C1 segment of cervical spinal cord (tissue), 14 donors: ENCODE measurements around the gene PRKG1.

Experiments
- DNase-seq, 14 donors: peaks; one replicate each; lab custom pipeline; 2025; lab: John Stamatoyannopoulos, UW

PRKG1 gene

GRCh38 chr10:52250510-52250909 is 1176.2 kb downstream of the PRKG1 start:
- no peak for DNase-seq

DNA sequence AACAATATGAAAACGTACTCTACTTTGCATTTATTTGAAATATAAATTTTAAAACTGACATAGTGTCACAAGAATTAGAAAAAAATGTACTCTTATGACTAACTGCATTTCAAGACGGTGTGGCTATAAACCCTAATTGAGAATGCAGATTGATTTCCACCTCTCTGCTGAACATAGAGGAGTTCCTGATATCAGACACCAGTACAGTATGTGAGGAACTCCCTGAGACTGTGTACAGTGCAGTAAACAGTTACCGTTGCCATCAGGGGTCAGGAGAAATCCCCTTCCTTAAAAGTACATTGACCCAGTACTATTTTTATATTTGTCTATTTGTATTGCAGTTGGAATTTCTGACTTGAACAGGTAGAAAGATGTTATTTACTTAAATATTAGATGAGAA is 1178.0 kb downstream of the PRKG1 start:
- no peak for DNase-seq

GRCh38 chr10:52256832-52257691 is 1182.8 kb downstream of the PRKG1 start:
- DNase-seq, result no peak

GRCh38 chr10:52257692-52258075 is 1183.4 kb downstream of the PRKG1 start:
- DNase-seq, result no peak

- no peak for DNase-seq
Observed at GRCh38 chr10:52258799-52259425, 1184.6 kb downstream of the PRKG1 start.

GRCh38 chr10:52259426-52259812 is 1185.1 kb downstream of the PRKG1 start:
- no peak for DNase-seq

GRCh38 chr10:52261362-52261761 is 1187.1 kb downstream of the PRKG1 start:
- no peak for DNase-seq

- no peak for DNase-seq
Observed at GRCh38 chr10:52265131-52265926, 1191.0 kb downstream of the PRKG1 start.

- DNase-seq, result no peak
Observed at GRCh38 chr10:52266858-52267257, 1192.6 kb downstream of the PRKG1 start.

GRCh38 chr10:52268790-52269189 is 1194.5 kb downstream of the PRKG1 start:
- DNase-seq, result no peak

DNA sequence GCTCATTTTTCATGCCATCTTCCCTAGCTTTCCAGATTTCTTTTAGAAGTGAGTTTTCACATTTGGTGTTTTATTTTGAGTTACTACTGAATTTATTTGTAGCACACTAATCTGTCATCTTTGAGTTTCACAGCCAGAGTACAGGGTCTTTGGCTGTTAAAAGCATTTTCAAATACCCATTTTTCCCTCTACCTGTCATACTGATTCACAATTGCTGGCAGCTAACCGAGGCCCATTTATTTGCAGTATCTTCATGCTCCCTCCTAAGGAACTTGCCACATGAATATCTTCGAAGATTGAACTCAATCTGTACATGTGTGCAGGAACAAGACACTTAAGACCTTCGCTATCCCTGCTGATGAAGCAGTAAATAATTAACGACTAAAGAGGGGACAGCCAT is 1194.9 kb downstream of the PRKG1 start:
- no peak for DNase-seq

- DNase-seq, result no peak
Observed at GRCh38 chr10:52276163-52276562, 1201.9 kb downstream of the PRKG1 start.

- no peak for DNase-seq
Observed at GRCh38 chr10:52276986-52277385, 1202.7 kb downstream of the PRKG1 start.

DNA sequence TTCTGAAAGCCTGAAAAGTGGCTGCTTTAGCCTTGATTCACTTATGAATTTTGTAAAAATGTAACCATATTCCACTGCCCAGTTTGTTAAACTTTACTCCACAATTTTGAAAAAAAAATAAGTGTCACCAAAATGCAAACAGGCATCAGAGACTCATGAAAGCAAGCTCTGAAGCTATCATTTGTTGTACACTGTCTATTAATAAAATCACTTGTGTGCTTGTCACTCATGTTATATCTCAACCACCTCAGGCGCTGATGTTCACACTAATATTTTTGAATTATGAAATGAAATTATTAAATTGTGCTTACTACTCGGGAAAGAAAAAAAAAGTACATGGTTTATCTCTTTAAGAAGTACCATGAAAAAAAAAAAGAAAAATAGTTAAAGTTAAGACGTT is 1205.3 kb downstream of the PRKG1 start:
- no peak for DNase-seq

DNA sequence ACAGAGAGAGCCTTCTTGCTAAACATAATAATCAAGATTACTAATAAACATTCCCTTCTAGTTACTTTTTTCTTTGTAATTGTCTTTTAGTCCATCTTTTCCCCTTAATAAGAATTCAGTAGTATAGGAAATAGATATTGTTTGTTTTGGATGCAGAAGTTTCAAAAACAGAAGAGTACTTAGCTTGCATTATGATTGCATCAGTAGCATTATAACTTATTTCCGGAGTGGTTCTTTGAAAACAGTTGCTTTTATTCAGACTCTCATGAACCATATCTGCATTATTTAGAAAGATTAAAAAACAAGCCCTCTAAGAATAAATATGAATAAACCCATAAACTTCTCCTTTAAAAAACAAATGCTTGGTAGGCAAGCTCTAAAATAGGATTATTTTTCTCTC is 1205.8 kb downstream of the PRKG1 start:
- no peak for DNase-seq

DNA sequence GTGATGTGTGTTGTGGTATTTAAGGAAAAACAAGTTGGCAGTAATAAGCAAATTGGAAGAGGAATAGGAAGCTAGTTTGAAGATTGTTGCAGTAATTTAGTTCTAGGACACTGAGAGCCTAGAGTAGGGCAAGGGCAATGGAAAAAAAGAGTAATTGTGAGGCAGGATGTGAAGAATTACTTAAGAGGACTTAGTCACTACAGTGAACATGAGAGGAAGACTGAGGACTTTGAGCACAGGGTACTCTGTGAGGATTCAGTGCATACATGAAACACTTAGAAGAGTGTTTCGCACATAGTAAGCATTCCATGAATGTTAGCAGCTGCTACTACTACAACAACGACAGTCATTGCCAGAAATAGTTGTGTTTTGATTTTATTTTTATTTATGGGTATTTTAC is 1208.9 kb downstream of the PRKG1 start:
- no peak for DNase-seq

DNA sequence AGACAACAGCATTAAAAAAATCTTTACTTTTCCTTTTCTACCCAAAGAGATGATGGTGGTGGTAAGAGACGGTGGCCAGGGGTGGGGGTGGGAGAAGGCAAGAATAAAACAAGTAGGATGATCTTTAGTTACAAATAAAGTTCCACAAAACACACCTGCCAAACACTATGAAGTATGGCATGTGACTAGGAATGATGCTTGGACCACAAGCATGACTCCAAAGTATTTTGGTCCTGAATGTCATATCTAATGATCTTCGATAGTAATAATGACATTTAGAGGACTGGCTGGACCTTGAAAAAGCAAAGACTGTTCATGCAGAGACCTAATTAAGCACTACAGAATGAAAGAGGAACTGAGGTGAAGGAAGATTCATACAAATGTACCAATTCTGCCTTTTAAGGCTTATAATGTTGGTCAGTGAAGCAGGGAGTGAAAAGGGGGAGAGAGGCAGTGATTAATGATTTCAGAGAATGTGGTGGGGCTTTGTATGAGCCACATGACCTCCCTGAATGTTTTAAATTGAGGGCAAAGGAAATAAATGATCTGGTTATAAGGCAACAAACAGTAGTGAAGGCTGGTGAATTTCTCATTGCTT is 1210.2 kb downstream of the PRKG1 start:
- no peak for DNase-seq

DNA sequence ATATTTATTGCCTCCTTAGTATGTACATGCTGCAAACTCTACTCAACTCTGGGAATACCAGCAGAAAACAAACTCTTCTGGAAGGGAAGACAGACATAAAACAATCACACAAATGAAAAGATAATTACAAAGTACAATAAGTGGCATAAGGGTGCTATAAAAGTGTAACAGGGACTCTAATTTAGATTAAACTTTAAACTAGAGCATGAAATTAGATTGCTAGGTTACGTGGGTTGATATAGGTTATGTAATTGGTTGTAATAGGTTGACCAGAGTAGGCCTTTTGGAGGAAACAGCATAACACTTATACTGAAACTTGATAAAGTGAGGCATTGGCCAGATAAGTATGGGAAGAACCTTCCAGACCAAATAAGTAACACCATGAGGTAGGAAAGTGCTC is 1213.6 kb downstream of the PRKG1 start:
- no peak for DNase-seq

DNA sequence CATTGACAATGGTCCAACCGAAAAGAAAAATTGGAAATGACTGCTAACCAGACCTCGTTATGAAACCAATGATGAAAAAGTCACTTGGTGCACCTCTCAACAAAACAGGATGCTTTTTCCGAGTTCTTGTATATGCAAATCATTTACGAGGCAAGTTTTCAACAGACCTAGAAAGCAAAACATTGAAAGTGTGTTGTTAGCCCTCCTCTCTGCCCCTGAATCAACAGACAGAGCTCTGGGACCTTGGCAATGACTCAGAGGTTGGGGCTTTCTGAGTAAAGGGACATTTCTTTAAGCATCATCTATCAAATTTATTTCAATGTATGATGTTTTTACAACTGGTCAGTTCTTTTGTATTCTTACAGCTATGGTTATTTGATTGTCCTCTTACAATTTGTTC is 1223.5 kb downstream of the PRKG1 start:
- no peak for DNase-seq

DNA sequence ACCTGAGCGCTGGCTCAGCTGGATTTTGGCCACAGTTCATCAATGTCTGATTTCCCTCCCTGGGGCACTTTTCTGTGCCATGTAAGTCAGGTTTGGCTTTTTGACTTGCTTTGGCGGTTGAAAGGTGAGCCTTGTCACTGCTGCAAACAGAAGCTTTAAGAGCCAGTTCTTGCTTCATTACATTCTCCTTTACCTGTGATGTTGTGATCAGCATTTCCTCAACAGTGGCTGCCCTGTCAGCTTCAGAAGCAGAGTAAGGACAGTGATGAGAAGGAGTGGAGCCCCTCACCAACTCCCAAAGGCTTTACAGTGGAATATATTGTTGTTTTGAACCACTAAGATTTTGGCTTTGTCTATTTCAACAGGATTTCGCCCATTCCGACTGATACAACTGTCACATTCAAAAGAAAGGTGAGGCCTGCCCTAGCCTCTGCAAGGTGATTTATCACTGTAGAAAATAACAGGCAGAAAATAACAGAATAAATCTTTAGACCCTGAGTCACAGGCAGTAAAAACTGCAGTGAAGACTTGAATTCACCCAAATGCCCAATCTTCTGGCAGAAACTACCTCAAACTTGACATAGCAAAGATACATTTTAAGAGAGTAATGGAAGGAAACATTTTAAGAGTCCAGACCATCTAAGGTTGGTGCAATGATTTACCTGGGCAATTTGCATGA is 1226.5 kb downstream of the PRKG1 start:
- no peak for DNase-seq

GRCh38 chr10:52308251-52309031 is 1234.2 kb downstream of the PRKG1 start:
- peak in 10 of 14 donors; percentile 24 to 84 (median 62) for DNase-seq
